ENCODE measurements around the gene CNTFR. TPM values are rescaled to one million over a fixed set of nuclear protein-coding genes. Genes with fewer than 3 reads are reported as not detected.

CNTFR gene
- total RNA-seq, 3 donors from 2014 or later = 1.5 to 14.5 (median 7.7) TPM

GRCh38 chr9:34560599-34561214, 28.8 kb downstream of the CNTFR start:
- Histone ChIP-seq H3K4me3 (no peak overlapping the region), H3K4me1 (ENCODE audit: low read depth) (peaks cover 14% of the 10 kb centered on the region), H3K36me3 (ENCODE audit: low read depth) (no peaks in the 10 kb centered on the region), H3K9me3 (no peaks in the 10 kb centered on the region)
- no peak for TF ChIP-seq CTCF (IDR thresholded peaks at IDR 0.05)
- intact Hi-C loops (cut with DNase I, micrococcal nuclease) = no loop called here
- DNase-seq = peak; percentile 72 to 86 (median 82)
- ATAC-seq = peak; percentile 81

GRCh38 chr9:34559624-34560455, 29.7 kb downstream of the CNTFR start:
- ATAC-seq (peak; percentile 88), DNase-seq (peak in 2 of 3 donors; percentile 49 to 76)
- no peaks in the 10 kb centered on the region for H3K9me3 ChIP-seq
- no peak overlapping the region for H3K4me3 ChIP-seq
- H3K4me1 ChIP-seq (ENCODE audit: low read depth) = peaks cover 14% of the 10 kb centered on the region
- TF ChIP-seq CTCF (IDR thresholded peaks at IDR 0.05) = no peak
- no peaks in the 10 kb centered on the region for H3K36me3 ChIP-seq (ENCODE audit: low read depth)
- intact Hi-C loops (cut with DNase I, micrococcal nuclease) = no loop called here

GRCh38 chr9:34558919-34559623, 30.5 kb downstream of the CNTFR start:
- intact Hi-C loops (cut with DNase I, micrococcal nuclease) = no loop called here

GRCh38 chr9:34558364-34558763, 31.2 kb downstream of the CNTFR start:
- intact Hi-C loops (cut with DNase I, micrococcal nuclease) = no loop called here
- no peak for ATAC-seq
- TF ChIP-seq CTCF (IDR thresholded peaks at IDR 0.05) = no peak

More at GRCh38 chr9:34558919-34559623, 30.5 kb downstream of the CNTFR start:
- Histone ChIP-seq H3K4me1 (ENCODE audit: low read depth) (peaks cover 14% of the 10 kb centered on the region), H3K9me3 (no peaks in the 10 kb centered on the region), H3K36me3 (ENCODE audit: low read depth) (no peaks in the 10 kb centered on the region), H3K4me3 (no peak overlapping the region)
- DNase-seq (no peak), ATAC-seq (no peak)
- no peak for TF ChIP-seq CTCF (IDR thresholded peaks at IDR 0.05)

GRCh38 chr9:34557426-34558321, 31.9 kb downstream of the CNTFR start:
- DNase-seq = peak in 1 of 3 donors; percentile 22

More at GRCh38 chr9:34558364-34558763, 31.2 kb downstream of the CNTFR start:
- no peak for DNase-seq
- peaks cover 14% of the 10 kb centered on the region for H3K4me1 ChIP-seq (ENCODE audit: low read depth)
- no peaks in the 10 kb centered on the region for H3K9me3 ChIP-seq
- no peak overlapping the region for H3K4me3 ChIP-seq
- H3K36me3 ChIP-seq (ENCODE audit: low read depth) = no peaks in the 10 kb centered on the region

More at GRCh38 chr9:34557426-34558321, 31.9 kb downstream of the CNTFR start:
- H3K4me3 ChIP-seq = no peak overlapping the region
- intact Hi-C loops (cut with DNase I, micrococcal nuclease) = no loop called here
- ATAC-seq = no peak
- peaks cover 14% of the 10 kb centered on the region for H3K4me1 ChIP-seq (ENCODE audit: low read depth)
- H3K9me3 ChIP-seq = no peaks in the 10 kb centered on the region
- TF ChIP-seq CTCF (IDR thresholded peaks at IDR 0.05) = no peak
- H3K36me3 ChIP-seq (ENCODE audit: low read depth) = no peaks in the 10 kb centered on the region
